ENCODE data around the gene C1QTNF6. TPM values are rescaled to one million over a fixed set of nuclear protein-coding genes. Genes with fewer than 3 reads are reported as not detected.
A peak's percentile ranks its signal among the peaks of the same experiment; 100 is the strongest.

C1QTNF6 gene
- total RNA-seq, 2 donors from 2014 or later, result 9.9 to 14.2 TPM

- DNase-seq (peak in 1 of 2 donors; percentile 24), ATAC-seq (no peak)
- intact Hi-C loops (cut with DNase I, micrococcal nuclease), result loop anchor here in 1 of 2 donors (5.0 kb wide), 1 partner anchor 32 kb away; no protein-coding TSS in a partner anchor
These were observed 17.9 kb downstream of the C1QTNF6 start for GRCh38 chr22:37169947-37170688.

- ATAC-seq (no peak), DNase-seq (peak in 1 of 2 donors; percentile 20)
- intact Hi-C loops (cut with DNase I, micrococcal nuclease), result loop anchor here in 1 of 2 donors (5.0 kb wide), 1 partner anchor 33 kb away; no protein-coding TSS in a partner anchor
These were observed 18.6 kb downstream of the C1QTNF6 start for GRCh38 chr22:37169406-37169805.

DNA sequence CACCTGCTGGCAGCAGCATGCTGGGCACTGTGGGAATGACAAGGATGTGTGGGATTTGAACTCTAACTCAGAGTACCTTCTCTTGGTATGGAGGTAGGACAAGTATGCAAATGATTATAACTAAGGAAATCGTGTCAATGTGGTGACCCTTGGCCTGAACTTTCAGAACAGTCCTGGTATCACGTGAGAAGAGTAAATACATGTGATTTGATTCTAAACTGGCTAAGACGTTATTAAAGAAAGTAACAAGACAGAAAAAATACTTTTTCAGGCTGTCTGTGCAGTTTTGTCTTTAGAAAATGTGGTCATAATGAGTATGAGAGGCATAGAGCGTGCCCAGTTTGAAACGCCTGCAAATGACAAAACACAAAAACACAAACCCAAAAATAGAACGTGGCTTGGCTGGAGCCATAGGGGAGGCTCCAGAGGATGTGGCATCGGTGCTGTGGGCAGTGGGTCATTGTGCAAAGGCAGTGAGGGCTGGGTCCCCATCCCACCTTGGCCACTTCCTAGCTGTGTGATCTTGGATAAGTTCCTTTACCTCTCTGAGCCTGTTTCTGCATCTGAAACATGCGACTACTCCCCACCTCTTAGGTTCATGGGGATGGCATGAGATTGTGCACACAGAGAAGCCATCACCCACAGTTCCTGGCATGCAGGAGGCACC lies 19.9 kb downstream of the C1QTNF6 start:
- intact Hi-C loops (cut with DNase I, micrococcal nuclease), result loop anchor here in 1 of 2 donors (5.0 kb wide), 1 partner anchor 34 kb away; no protein-coding TSS in a partner anchor
- DNase-seq (peak in 1 of 2 donors; percentile 45), ATAC-seq (peak; percentile 72)

DNA sequence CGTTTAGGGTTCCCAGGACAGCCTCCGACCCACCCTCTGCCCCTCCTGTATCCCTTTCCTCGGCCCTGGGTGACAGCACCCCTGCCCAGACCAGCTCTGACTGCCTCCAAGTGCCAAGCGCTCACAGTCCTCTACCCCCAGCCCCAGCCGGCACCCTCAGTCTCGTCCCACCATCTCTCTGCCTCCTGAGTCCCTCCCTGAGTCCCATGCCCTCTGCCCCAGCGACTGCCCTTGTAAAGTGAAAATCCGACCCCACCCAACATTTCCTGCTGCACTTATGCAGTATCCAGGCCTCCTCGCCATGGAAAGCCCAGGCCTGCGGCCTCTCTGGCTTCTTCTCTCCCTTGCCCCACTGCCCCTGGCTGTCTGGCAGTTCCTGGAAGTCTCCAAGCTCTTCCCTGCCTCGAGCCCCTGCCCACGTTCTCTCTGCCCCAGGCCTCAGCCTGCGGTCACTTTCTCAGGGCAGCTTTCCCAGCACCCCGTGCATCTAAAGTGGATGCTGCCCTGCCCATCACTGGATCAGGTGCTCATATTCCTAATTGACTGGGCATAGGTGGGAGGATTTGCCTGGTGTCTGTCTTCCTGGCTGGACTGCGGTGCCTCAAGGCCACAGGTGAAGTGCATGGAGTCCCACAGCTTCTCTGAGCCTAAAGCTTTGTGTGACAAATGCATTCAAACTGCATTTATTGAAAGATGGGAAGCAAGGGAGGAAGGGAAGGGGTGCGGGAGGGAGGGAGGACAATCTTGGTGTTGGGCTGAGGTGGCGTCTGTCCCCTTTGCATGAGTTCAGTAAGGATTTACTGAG lies 20.7 kb downstream of the C1QTNF6 start:
- intact Hi-C loops (cut with DNase I, micrococcal nuclease), result loop anchor here in 1 of 2 donors (5.0 kb wide), 1 partner anchor 35 kb away; no protein-coding TSS in a partner anchor
- DNase-seq, result peak; percentile 64 to 75
- peak; percentile 80 for ATAC-seq

GRCh38 chr22:37166675-37167066 lies 21.4 kb downstream of the C1QTNF6 start:
- intact Hi-C loops (cut with DNase I, micrococcal nuclease), result loop anchor here in 1 of 2 donors (5.0 kb wide), 1 partner anchor 36 kb away; no protein-coding TSS in a partner anchor
- ATAC-seq (peak; percentile 81), DNase-seq (peak; percentile 84 to 93)

DNA sequence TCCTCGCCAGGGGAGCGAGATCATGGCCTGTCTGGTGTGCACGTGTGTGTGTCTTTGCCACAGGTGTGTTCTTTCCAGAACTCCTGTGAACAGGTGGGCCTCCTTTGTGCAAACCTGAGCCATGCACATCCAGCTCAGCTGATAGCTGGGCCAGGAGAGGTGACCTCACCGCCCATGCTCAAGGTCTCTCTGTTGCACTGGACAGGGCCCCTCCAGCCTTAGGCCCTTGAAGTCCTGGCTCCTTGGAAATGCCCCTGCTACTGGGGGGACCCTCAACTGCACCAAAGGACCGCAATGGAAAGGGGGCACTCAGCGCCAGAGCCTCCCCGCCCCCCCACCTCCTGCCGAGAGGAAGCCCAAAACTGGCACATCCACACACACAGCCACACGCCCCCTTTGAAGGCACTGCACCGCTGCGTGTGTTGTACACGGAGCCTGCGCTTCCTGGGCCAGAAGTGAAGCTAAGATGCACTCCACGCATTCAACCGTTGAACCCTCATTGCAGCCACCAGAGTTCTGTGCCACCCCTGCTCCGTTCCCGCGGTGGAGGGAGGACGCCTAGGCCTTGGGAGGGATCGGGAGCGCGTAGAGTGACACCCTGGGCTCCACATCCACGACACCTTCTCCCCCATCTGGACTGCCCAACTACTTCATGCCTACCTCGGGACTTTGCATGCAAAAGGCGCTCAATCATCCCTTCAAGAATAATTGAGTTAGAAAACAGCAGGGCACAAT lies 21.9 kb downstream of the C1QTNF6 start:
- DNase-seq (no peak), ATAC-seq (no peak)
- intact Hi-C loops (cut with DNase I, micrococcal nuclease), result loop anchor here in 1 of 2 donors (5.0 kb wide), 1 partner anchor 36 kb away; no protein-coding TSS in a partner anchor

DNA sequence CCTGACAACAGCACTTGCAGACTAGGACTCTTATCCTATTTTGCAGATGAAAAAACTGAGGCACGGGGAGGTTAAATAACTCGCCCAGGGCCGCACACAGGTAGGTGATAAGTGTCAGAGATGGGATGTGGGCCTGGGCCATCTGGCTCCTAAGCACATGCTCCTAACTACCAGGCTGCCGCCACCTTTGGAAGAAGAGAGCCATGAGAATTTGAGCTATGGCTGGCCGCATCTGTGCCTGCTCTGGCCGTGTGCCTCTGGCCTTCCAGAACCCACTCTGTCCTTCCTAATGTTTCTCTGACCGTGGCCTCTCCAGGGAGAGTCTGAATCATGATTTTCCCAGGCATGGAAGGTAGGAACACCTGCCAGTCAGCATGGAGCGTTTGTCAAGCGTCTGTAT lies 23.0 kb downstream of the C1QTNF6 start:
- DNase-seq (no peak), ATAC-seq (no peak)
- intact Hi-C loops (cut with DNase I, micrococcal nuclease), result loop anchor here in 1 of 2 donors (5.0 kb wide), 1 partner anchor 37 kb away; no protein-coding TSS in a partner anchor

DNA sequence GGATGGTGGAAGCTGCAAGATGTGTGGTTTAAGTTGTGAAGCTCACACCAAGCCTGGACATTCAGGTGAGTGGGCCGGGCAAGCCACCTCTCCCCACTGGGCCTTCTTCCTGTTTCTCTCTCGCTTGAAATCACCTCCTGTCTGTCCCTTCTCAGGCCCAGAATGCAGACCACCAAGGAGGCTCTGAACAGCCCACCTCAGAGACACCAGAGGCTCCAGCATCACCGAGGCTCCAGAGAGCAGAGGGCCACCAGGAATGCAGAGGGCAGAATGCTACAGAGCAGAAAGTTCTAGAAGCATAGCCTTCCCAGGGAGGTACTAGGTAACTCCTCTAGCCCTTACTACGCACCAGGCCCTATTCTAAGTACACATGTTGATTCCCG lies 23.6 kb downstream of the C1QTNF6 start:
- ATAC-seq (no peak), DNase-seq (no peak)
- intact Hi-C loops (cut with DNase I, micrococcal nuclease), result no loop called here

DNA sequence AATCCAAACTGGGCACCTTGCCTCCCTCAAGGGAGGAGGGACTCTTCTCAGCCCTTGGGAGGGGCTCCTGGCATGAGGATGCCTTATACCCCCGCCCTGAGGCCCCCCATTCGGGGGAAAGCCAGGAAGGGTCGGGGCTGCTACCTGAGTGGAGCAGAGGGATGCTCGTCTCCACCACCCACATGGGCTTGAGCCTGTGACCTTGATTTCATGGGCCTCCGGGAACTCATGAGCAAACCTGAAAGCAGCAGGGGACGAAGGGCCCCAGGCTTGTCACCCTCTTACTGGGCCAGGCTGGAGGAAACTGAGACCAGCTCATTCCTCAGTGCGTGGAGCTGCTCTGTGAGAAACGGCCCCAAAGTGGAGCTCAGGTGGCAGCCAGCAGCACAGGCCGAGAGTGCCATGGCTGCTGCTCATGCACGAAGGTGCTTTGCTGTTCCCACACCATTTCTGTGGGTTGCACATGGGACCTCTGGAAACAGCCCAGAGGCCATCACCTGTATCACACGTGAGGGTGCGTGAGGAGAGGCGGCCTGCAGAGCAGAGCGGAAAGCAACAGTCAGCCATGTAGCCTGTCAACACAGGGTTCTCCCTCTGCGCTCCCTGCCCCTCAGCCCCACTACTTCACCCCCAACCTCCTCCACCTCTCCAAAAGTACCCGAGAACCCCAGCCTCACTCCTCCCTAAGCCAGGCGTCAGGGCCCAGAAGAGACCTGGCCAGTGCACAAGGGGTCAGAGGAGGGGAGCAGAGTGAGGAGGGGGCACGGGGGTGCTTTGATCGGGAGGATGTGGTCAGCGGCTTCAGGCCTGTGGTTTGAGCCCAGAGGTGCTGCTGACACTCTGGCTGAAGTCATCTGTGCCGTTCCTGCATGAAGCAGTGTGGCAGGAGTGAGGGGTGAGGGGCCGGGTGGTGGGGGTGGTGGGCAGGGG lies 24.2 kb downstream of the C1QTNF6 start:
- no peak for DNase-seq
- ATAC-seq, result no peak
- intact Hi-C loops (cut with DNase I, micrococcal nuclease), result no loop called here

- no peak for ATAC-seq
- DNase-seq, result no peak
- intact Hi-C loops (cut with DNase I, micrococcal nuclease), result no loop called here
These were observed 25.0 kb downstream of the C1QTNF6 start for GRCh38 chr22:37163096-37163489.

DNA sequence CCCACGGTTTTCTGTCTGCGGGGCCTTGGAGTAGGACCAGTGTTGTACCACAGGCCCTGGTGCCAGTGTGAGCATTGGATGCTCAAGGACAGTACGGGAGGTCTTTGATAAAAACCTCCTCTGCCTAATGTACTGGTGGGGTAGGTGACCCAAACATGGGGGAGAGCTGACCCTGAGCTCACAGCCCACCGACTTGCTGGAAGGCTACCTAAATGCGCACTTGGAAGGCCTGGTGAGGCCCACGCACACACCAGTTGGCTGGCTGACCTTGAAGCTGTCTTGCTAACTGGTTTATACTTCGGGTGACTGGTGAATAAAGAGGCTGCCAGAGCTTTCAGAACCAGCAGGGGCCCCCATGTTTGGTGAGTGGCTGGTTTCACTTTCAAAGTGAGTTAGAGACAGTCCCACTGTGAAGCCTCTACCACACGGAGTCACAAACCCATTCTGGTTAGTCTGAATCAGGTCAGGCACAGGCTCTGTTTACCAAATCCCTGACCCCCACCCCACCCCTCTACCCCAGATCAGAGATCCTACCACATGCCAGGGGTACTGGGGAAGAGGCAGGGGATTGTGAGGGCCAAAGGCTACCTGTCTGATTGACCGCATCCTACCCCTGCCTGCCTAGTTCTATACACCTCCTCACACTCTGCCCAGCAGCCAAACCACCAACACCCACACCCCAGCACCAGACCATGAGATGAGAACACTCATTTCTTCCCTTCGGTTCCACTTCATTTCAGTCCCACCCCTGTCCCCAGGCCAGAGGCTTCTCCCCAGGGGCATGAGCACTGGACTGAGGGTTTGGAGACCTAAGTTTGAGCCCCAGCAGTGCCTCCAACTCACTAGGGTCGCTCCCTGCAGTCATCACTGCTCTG lies 25.6 kb downstream of the C1QTNF6 start:
- ATAC-seq (no peak), DNase-seq (no peak)
- intact Hi-C loops (cut with DNase I, micrococcal nuclease), result no loop called here

DNA sequence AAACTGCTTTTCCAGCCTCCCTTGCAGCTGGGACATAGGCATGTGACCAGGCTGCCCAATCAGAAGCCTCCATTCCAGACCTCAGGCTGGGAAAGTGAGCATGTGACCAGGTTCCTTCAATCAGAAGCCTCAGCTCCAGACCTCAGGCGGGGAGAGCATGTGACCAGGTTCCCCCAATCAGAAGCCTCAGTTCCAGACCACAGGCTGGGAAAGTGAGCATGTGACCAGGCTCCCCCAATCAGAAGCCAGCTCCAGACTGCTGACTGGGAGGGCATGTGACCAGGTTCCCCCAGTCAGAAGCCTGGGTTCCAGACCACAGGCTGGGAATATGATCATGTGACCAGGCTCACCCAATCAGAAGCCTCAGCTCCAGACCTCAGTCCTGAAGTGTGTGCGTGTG lies 26.6 kb downstream of the C1QTNF6 start:
- DNase-seq (no peak), ATAC-seq (no peak)
- intact Hi-C loops (cut with DNase I, micrococcal nuclease), result no loop called here

GRCh38 chr22:37160027-37160426 lies 28.0 kb downstream of the C1QTNF6 start:
- ATAC-seq (peak; percentile 40), DNase-seq (no peak)
- intact Hi-C loops (cut with DNase I, micrococcal nuclease), result no loop called here

DNA sequence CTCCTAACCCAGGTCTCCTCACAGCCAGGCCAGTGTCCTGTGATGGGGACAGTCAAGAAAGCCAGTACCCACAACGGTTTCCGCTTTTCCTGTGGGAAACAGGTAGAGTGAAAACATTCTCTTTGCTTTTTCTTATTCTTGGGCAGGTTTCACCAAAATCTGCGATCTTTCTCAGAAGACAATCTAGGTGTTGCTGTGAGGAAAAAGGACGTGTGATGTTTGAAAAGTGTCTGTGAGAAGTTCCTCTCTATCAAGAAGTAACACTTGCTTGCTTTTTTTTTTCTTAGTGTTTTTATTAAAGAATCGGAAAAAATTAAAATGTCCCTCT lies 29.1 kb downstream of the C1QTNF6 start:
- ATAC-seq (no peak), DNase-seq (no peak)
- intact Hi-C loops (cut with DNase I, micrococcal nuclease), result no loop called here

DNA sequence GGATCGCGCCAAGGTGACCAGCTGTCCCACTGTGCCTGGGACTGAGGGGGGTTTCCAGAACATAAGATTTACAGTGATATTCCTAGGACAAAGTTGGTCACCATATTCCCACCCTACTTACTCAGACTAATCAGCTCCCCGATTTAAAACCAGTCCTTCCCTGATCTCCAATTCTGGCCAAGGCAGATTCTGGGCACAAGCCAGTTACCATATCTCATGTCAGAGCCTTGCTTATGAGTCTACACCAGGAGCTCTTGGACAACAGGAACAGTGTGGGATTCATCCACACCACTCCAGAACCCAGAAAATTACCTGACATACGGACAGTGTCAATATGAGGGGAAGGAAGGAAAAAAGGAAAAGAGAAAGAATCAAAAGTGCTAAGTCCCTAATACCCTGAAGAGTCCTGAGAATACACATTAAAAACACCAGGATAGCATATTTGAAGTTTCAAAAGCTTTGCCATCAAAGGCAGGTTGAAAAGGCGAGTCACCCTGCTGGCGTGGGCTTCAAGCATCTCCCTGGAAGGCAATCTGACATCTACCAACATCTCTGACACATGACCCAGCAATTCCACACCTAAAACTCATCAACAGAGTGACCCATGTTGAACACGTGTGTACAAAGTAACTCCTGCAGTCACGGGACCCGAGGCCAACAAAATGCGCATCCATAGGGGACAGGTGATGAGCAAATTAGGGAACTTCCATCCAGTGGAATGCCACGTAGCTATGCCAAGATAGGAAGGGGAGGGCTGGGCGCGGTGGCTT lies 30.3 kb downstream of the C1QTNF6 start:
- intact Hi-C loops (cut with DNase I, micrococcal nuclease), result no loop called here
- ATAC-seq, result no peak
- DNase-seq, result no peak
